GM12878 (cell line): ENCODE results near the gene CYTL1. TPM values are rescaled to one million over a fixed set of nuclear protein-coding genes. Genes with fewer than 3 reads are reported as not detected.
"Not testable (repeated sequence)": the region's sequence is repeated elsewhere in the genome, so short reads cannot be mapped to it uniquely, and the experiment has no call there.

Experiments
- ATAC-seq: fragments of 200-7000 bp; cut with Tn5 transposase; 3 replicates; pipeline ENCODE4 v1.9.1; 2020; ENCODE audit warnings: mild to moderate bottlenecking, moderate library complexity
- BruUV-seq: library from RNA; stranded (reverse); fragments of 400-500 nt; replicated peaks from 2 replicates; lab custom pipeline; 2021; lab: Mats Ljungman, UMichigan
- CTCF ChIA-PET: fragments of 300-600 bp; sonication (Branson Sonifier 250); formaldehyde crosslinking; extraction: SDS; loops from one replicate; lab custom pipeline; 2021; ENCODE audit warnings: inconsistent platforms; lab: Yijun Ruan, JAX
- POLR2A ChIA-PET: fragments of 350-600 bp; formaldehyde crosslinking; extraction: SDS; loops from one replicate; lab custom pipeline; 2021; ENCODE audit warnings: inconsistent platforms; lab: Charles Lee
- RAD21 ChIA-PET: fragments of 300-600 bp; sonication (Branson Sonifier 250); formaldehyde crosslinking; loops from one replicate; lab custom pipeline; 2023; ENCODE audit warnings: antibody characterized with exemption; ENCODE audit not compliant: unreplicated experiment; lab: Charles Lee
- SMC1A ChIA-PET: fragments of 300-600 bp; sonication (Branson Sonifier 250); formaldehyde crosslinking; loops from one replicate; lab custom pipeline; 2023; ENCODE audit not compliant: unreplicated experiment, uncharacterized antibody; lab: Charles Lee
- DNase-seq: peaks from one replicate; pipeline ENCODE4 v3.0.0-alpha.2; 2011; ENCODE audit warnings: low read depth, low spot score
- FAIRE-seq: peaks from 3 replicates; lab custom pipeline; 2011; peaks lifted over from hg19 to GRCh38; lab: Jason Lieb, UNC
- H2AFZ ChIP-seq: 2 replicates; pipeline ENCODE4 v1.6.0; 2011; ENCODE audit warnings: low read depth, low read length, control low read depth; ENCODE audit not compliant: control insufficient read depth
- H3K27ac ChIP-seq: 2 replicates; pipeline ENCODE4 v1.5.1; 2011; ENCODE audit warnings: control low read depth; ENCODE audit not compliant: control insufficient read depth, insufficient read depth
- H3K27me3 ChIP-seq, 2 experiments: replicated peaks in 1 of 2; 2 replicates each; pipeline versions ENCODE4 v1.6.0 to v1.6.1; 2011; ENCODE audit warnings: low read length in 1 of 2; ENCODE audit not compliant: control insufficient read depth in 2 of 2, insufficient read depth in 2 of 2
- H3K36me3 ChIP-seq, 2 experiments: 2 replicates each; pipeline ENCODE4 v1.5.1; 2011; ENCODE audit warnings: low read length in 1 of 2; ENCODE audit not compliant: control insufficient read depth in 2 of 2, insufficient read depth in 2 of 2
- H3K4me1 ChIP-seq: 2 replicates; pipeline ENCODE4 v1.6.1; 2011; ENCODE audit warnings: mild to moderate bottlenecking, low read length, moderate library complexity, mixed read lengths; ENCODE audit not compliant: control insufficient read depth, insufficient read depth
- H3K4me2 ChIP-seq: 2 replicates; pipeline ENCODE4 v1.6.0; 2011; ENCODE audit warnings: control low read depth; ENCODE audit not compliant: control insufficient read depth, insufficient read depth
- H3K4me3 ChIP-seq: fragments of 200-600 bp; sonication (generic); 2 replicates; pipeline ENCODE4 v1.5.1; 2016
- H3K79me2 ChIP-seq: 2 replicates; pipeline ENCODE4 v1.6.0; 2011; ENCODE audit warnings: low read length; ENCODE audit not compliant: control insufficient read depth, insufficient read depth
- H3K9ac ChIP-seq: 2 replicates; pipeline ENCODE4 v1.8.0; 2011; ENCODE audit warnings: low read length, control low read depth, mixed read lengths; ENCODE audit not compliant: control insufficient read depth, insufficient read depth
- H3K9me3 ChIP-seq: replicated peaks from 3 replicates; pipeline ENCODE4 v1.5.1; 2011; ENCODE audit warnings: mild to moderate bottlenecking, low read length; ENCODE audit not compliant: control insufficient read depth, insufficient read depth
- H4K20me1 ChIP-seq: 2 replicates; pipeline ENCODE4 v1.6.0; 2011; ENCODE audit not compliant: control insufficient read depth, insufficient read depth
- WGBS: methylation state at CpG from one replicate; pipeline ENCODE4 v1.1.6; 2016; ENCODE audit warnings: low lambda C conversion rate; ENCODE audit not compliant: insufficient replicate concordance, insufficient coverage; ENCODE audit errors: missing lambda C conversion rate; 5-methylcytosine and 5-hydroxymethylcytosine counted together
- in situ Hi-C: fragments of 300-500 bp; cut with MboI; formaldehyde crosslinking; loops from 9 replicates; pipeline ENCODE4 v1.14.3; 2018; ENCODE audit warnings: mixed read lengths
- intact Hi-C: fragments of 100-400 bp; cut with micrococcal nuclease; formaldehyde crosslinking; loops from one replicate; pipeline ENCODE4 v1.14.2; 2022; ENCODE audit not compliant: unreplicated experiment
- polyA plus RNA-seq, 11 experiments: library from polyadenylated mRNA; depleted of rRNA in 4 of 11; unstranded in 6 of 11; stranded (reverse) in 5 of 11; fragments of >200 nt; fragmentation: Nextera tagmentation in 4 of 11; fragmentation: Illumina TruSeq in 1 of 11; extraction: Ambion mirVana in 4 of 11; extraction: Trizol in 1 of 11; gene quantifications; 1 replicate in 1 of 11; 2 replicates in 10 of 11; pipeline versions ENCODE4 v1.2.1 to v1.2.3, GENCODE V29; 2011 to 2016; ENCODE audit warnings: inconsistent platforms in 2 of 11, missing spikeins in 2 of 11, low read depth in 1 of 11
- total RNA-seq, 4 experiments: library from RNA; depleted of rRNA in 3 of 4; stranded (reverse); fragments of >200 nt in 3 of 4; fragmentation: Illumina TruSeq in 1 of 4; extraction: Trizol in 1 of 4; gene quantifications; 2 replicates each; pipeline versions ENCODE4 v1.2.1 to v1.2.3, GENCODE V29; 2013 to 2021

CYTL1 gene
- total and polyA plus RNA-seq, 10 of the 15 experiments (the other 5 are each of a cell fraction or from before 2014, with no cell fraction given), result not detected

DNA sequence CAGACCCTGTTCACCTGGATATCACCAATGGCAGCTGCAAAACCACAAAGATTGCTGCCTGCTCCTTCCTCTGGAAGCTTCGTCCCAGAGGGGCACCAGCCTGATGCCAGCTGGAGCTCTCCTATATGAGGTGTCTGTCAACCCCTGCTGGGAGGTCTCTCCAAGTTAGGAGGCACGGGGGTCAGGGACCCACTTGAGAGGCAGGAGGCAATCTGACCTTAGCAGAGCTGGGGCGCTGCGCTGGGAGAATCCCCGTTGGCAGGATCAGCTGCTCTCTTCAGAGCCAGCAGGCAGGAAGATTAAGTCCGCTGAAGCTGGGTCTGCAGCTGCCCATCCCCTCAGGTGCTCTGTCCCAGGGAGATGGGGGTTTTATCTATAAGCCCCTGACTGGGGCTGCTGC, 17.6 kb downstream of the CYTL1 start:
- DNase-seq, CTCF ChIA-PET, H3K27me3 ChIP-seq, FAIRE-seq, H3K27ac ChIP-seq, RAD21 ChIA-PET, POLR2A ChIA-PET, H3K9me3 ChIP-seq, H3K9ac ChIP-seq, H3K4me1 ChIP-seq, H4K20me1 ChIP-seq, BruUV-seq, SMC1A ChIA-PET, H3K4me3 ChIP-seq, H3K79me2 ChIP-seq, in situ Hi-C loops, ATAC-seq, H3K4me2 ChIP-seq, H3K36me3 ChIP-seq, H2AFZ ChIP-seq, intact Hi-C loops: not testable (repeated sequence)
- 15% methylated on average over 6 of the region's 6 CpGs for WGBS

GRCh38 chr4:4996935-4997334, 22.3 kb downstream of the CYTL1 start:
- FAIRE-seq, DNase-seq, H3K4me2 ChIP-seq, H2AFZ ChIP-seq, H3K9me3 ChIP-seq, H3K79me2 ChIP-seq, ATAC-seq, H3K4me3 ChIP-seq, POLR2A ChIA-PET, BruUV-seq, H3K27ac ChIP-seq, H3K36me3 ChIP-seq, SMC1A ChIA-PET, RAD21 ChIA-PET, CTCF ChIA-PET, H4K20me1 ChIP-seq, H3K4me1 ChIP-seq, H3K27me3 ChIP-seq, H3K9ac ChIP-seq: not testable (repeated sequence)
- intact Hi-C loops (loop anchor here (10.0 kb wide), 2 partner anchors 148 to 398 kb away; no protein-coding TSS in a partner anchor), in situ Hi-C loops (loop anchor here (10.0 kb wide), 1 partner anchor 818 kb away; no protein-coding TSS in a partner anchor)
- WGBS, result 0% methylated on average over 1 of the region's 1 CpG
